B cell (primary cell): Measurements from ENCODE around the gene ARHGAP18. TPM values are rescaled to one million over a fixed set of nuclear protein-coding genes. Genes with fewer than 3 reads are reported as not detected.

Source experiments
- ATAC-seq: fragments of 200-7000 bp; cut with Tn5 transposase; one replicate; pipeline ENCODE4 v1.10.0; 2021; ENCODE audit warnings: low read depth, mild to moderate bottlenecking, moderate number of reproducible peaks, moderate library complexity
- CTCF ChIA-PET: fragments of 350-600 bp; sonication (Branson Sonifier 250); formaldehyde crosslinking; loops from one replicate; lab custom pipeline; 2021; ENCODE audit warnings: antibody characterized with exemption, inconsistent platforms; lab: Charles Lee
- POLR2A ChIA-PET: fragments of 350-600 bp; sonication (Branson Sonifier 250); formaldehyde crosslinking; loops from one replicate; lab custom pipeline; 2021; ENCODE audit warnings: antibody characterized with exemption; lab: Charles Lee
- DNase-seq: peaks from one replicate; pipeline ENCODE4 v3.0.0; 2013
- H2AFZ ChIP-seq: 2 replicates; pipeline ENCODE4 v1.6.1; 2012; ENCODE audit warnings: mild to moderate bottlenecking, low read depth, low read length; ENCODE audit not compliant: insufficient read depth, poor library complexity, severe bottlenecking
- H3K27ac ChIP-seq, 2 donors: 1 replicate in 1 of 2; 2 replicates in 1 of 2; pipeline ENCODE4 v1.5.1; 2012 to 2013; ENCODE audit warnings: low read length in 2 of 2, mild to moderate bottlenecking in 2 of 2, moderate library complexity in 1 of 2
- H3K27me3 ChIP-seq, 4 experiments: fragments of 200-600 bp in 1 of 4; sonication (generic) in 1 of 4; replicated peaks in 1 of 4; 1 replicate in 2 of 4; 2 replicates in 2 of 4; pipeline versions ENCODE4 v1.6.1 to v1.7.0; 2013 to 2016; ENCODE audit warnings: low read length in 3 of 4, mild to moderate bottlenecking in 2 of 4, mixed read lengths in 1 of 4, moderate library complexity in 1 of 4; ENCODE audit not compliant: insufficient read depth in 4 of 4, control insufficient read depth in 3 of 4; ENCODE audit errors: control extremely low read depth in 1 of 4
- H3K36me3 ChIP-seq, 2 experiments: replicated peaks in 1 of 2; 1 replicate in 1 of 2; 2 replicates in 1 of 2; pipeline versions ENCODE4 v1.6.1 to v1.7.1; 2013; ENCODE audit warnings: low read length in 1 of 2; ENCODE audit not compliant: insufficient read depth in 2 of 2, control insufficient read depth in 1 of 2; ENCODE audit errors: control extremely low read depth in 1 of 2, extremely low read depth in 1 of 2
- H3K4me1 ChIP-seq, 2 donors: fragments of 200-600 bp in 1 of 2; sonication (generic) in 1 of 2; 1 replicate in 1 of 2; 2 replicates in 1 of 2; pipeline versions ENCODE4 v1.5.1 to v1.6.1; 2013 to 2017; ENCODE audit warnings: low read length in 2 of 2; ENCODE audit not compliant: control insufficient read depth in 2 of 2, insufficient read depth in 2 of 2
- H3K4me2 ChIP-seq: replicated peaks from 2 replicates; pipeline ENCODE3; 2012; ENCODE audit warnings: mild to moderate bottlenecking, low read depth, low read length; ENCODE audit not compliant: poor library complexity, severe bottlenecking
- H3K4me3 ChIP-seq, 5 experiments: fragments of 200-600 bp in 1 of 5; sonication (generic) in 1 of 5; 1 replicate in 3 of 5; 2 replicates in 2 of 5; pipeline versions ENCODE4 v1.5.1 to v1.7.0; 2011 to 2016; ENCODE audit warnings: low read length in 4 of 5, mild to moderate bottlenecking in 4 of 5, low read depth in 2 of 5, control low read depth in 1 of 5, moderate library complexity in 1 of 5; ENCODE audit not compliant: insufficient read depth in 1 of 5; ENCODE audit errors: control extremely low read depth in 1 of 5, extremely low read depth in 1 of 5
- H3K79me2 ChIP-seq: fragments of 200-600 bp; sonication (generic); one replicate; pipeline ENCODE4 v1.6.0; 2016; ENCODE audit warnings: low read length; ENCODE audit not compliant: control insufficient read depth, insufficient read depth
- H3K9ac ChIP-seq: fragments of 200-600 bp; sonication (generic); 2 replicates; pipeline ENCODE4 v1.6.1; 2017; ENCODE audit warnings: mild to moderate bottlenecking, low read length, moderate library complexity
- H3K9me3 ChIP-seq, 3 donors: one replicate each; pipeline versions ENCODE4 v1.6.1 to v1.7.1; 2013; ENCODE audit warnings: low read length in 2 of 3; ENCODE audit not compliant: control insufficient read depth in 2 of 3, insufficient read depth in 1 of 3; ENCODE audit errors: control extremely low read depth in 1 of 3
- H4K20me1 ChIP-seq: 2 replicates; pipeline ENCODE4 v1.6.0; 2012; ENCODE audit warnings: mild to moderate bottlenecking, low read length; ENCODE audit not compliant: insufficient read depth, control insufficient read depth, poor library complexity, severe bottlenecking
- H3K27ac Mint-ChIP-seq: one replicate; pipeline ENCODE4 v1.8.0; 2021; ENCODE audit warnings: mixed read lengths
- H3K27me3 Mint-ChIP-seq: one replicate; pipeline ENCODE4 v1.8.0; 2021; ENCODE audit warnings: mixed read lengths
- H3K4me1 Mint-ChIP-seq: one replicate; pipeline ENCODE4 v1.8.0; 2021; ENCODE audit warnings: mixed read lengths
- H3K4me3 Mint-ChIP-seq: one replicate; pipeline ENCODE4 v1.8.0; 2021; ENCODE audit warnings: mixed read lengths
- H3K9me3 Mint-ChIP-seq: one replicate; pipeline ENCODE4 v1.8.0; 2022; ENCODE audit warnings: mixed read lengths; ENCODE audit not compliant: insufficient read depth
- CTCF ChIP-seq: fragments of 200-600 bp; IDR thresholded peaks from one replicate; pipeline ENCODE4 v1.8.0; 2022; ENCODE audit warnings: antibody characterized with exemption, mild to moderate bottlenecking
- EZH2 ChIP-seq: IDR thresholded peaks from 2 replicates; pipeline ENCODE4 v1.6.1; 2012; ENCODE audit warnings: borderline replicate concordance, low read depth, mild to moderate bottlenecking, moderate library complexity, low read length; ENCODE audit not compliant: insufficient read depth, poor library complexity, severe bottlenecking
- WGBS: methylation state at CpG from one replicate; pipeline ENCODE4 v1.1.5; 2013; ENCODE audit warnings: missing lambda C conversion rate; ENCODE audit not compliant: insufficient coverage; 5-methylcytosine and 5-hydroxymethylcytosine counted together
- intact Hi-C: fragments of 100-400 bp; cut with micrococcal nuclease; formaldehyde crosslinking; loops from one replicate; pipeline ENCODE4 v1.10.0; 2022
- polyA plus RNA-seq: library from polyadenylated mRNA; depleted of rRNA; stranded (reverse); fragments of >200 nt; gene quantifications from 2 replicates; pipeline ENCODE4 v1.2.3, GENCODE V29; 2012
- total RNA-seq, 2 donors: library from RNA; stranded (reverse); fragments of 120-200 nt in 1 of 2; gene quantifications; 1 replicate in 1 of 2; 2 replicates in 1 of 2; pipeline versions ENCODE4 v1.2.3 to v1.2.4, GENCODE V29; 2013 to 2022

The ARHGAP18 gene
- total and polyA plus RNA-seq, 2 donors (not counting 1 experiment from before 2014, with no cell fraction given) = 0.95 to 3.9 TPM

DNA sequence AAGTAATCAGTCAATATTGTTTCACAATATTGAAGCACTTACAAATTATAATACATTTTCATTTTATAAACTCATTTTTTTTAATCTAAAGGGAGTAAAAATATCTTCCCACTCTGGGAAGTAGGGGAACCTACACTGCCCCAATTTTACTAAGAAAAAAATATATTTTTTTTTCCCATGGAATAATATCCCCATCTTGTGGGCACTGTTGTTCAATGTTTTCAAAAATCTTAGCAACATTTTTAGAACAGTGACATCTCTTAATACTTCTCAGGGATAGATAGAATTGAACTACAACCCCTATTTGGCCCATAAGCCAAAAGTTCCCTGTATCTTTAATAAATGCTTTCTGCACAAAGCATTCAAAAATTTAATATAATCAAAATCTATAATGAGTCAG lies 42.9 kb downstream of the ARHGAP18 start:
- intact Hi-C loops = no loop called here
- Mint-ChIP-seq H3K4me3 (no peak overlapping the region), H3K27me3 (no peaks in the 10 kb centered on the region), H3K27ac (no peak overlapping the region), H3K9me3 (no peaks in the 10 kb centered on the region), H3K4me1 (peaks cover 10% of the 10 kb centered on the region)
- Histone ChIP-seq H3K27me3 (no peaks in the 10 kb centered on the region), H4K20me1 (no peaks in the 10 kb centered on the region), H3K4me3 (no peak overlapping the region), H3K27ac (no peak overlapping the region), H3K4me2 (no peak overlapping the region), H3K4me1 (peaks cover 8% of the 10 kb centered on the region in 2 donors), H3K9ac (no peak overlapping the region), H3K79me2 (peaks cover 8% of the 10 kb centered on the region), H3K9me3 (no peaks in the 10 kb centered on the region), H3K36me3 (no peaks in the 10 kb centered on the region), H2AFZ (no peak overlapping the region)
- ChIA-PET CTCF (no interaction called here), POLR2A (no interaction called here)
- TF ChIP-seq EZH2 (no peak), CTCF (no peak)
- ATAC-seq = no peak
- DNase-seq = no peak

DNA sequence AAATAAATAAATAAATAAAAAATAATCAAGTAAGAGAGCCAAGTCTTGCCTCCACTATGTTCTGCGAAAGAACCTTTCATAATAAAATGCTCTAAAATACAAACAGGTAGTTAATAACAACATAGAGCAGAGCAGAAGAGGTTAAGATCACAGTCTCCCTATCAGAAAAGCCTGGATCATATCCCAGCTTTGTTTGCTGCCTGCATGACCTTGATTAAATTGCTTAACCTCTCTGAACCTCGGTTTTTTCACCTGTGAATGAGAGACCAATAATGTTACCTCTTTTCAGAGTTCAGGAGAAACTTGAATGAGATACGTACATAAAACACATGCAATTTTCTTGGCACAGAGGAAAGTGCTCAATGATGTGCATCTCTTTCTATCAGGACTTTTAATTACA lies 44.4 kb downstream of the ARHGAP18 start:
- Mint-ChIP-seq H3K27me3 (no peaks in the 10 kb centered on the region), H3K4me3 (no peak overlapping the region), H3K9me3 (no peaks in the 10 kb centered on the region), H3K4me1 (peaks cover 7% of the 10 kb centered on the region), H3K27ac (no peak overlapping the region)
- TF ChIP-seq CTCF = no peak
- no peak for TF ChIP-seq EZH2
- POLR2A ChIA-PET = no interaction called here
- no peak overlapping the region for H3K27ac ChIP-seq
- CTCF ChIA-PET = interaction anchor here (2.1 kb wide), 1 partner anchor 65 kb away, joined by 6 read pairs; no protein-coding TSS in a partner anchor
- whole genome bisulfite sequencing = no CpG with 5 or more reads among the region's 3 CpGs
- no peaks in the 10 kb centered on the region for H3K4me1 ChIP-seq
- H3K36me3 ChIP-seq = no peaks in the 10 kb centered on the region
- no peak overlapping the region for H3K4me3 ChIP-seq
- intact Hi-C loops = no loop called here
- DNase-seq (no peak), ATAC-seq (no peak)
- no peaks in the 10 kb centered on the region for H3K9me3 ChIP-seq
- no peaks in the 10 kb centered on the region for H4K20me1 ChIP-seq
- no peak overlapping the region for H2AFZ ChIP-seq
- no peak overlapping the region for H3K4me2 ChIP-seq
- H3K9ac ChIP-seq = no peak overlapping the region
- H3K27me3 ChIP-seq = no peaks in the 10 kb centered on the region
- H3K79me2 ChIP-seq = peaks cover 8% of the 10 kb centered on the region
